ENCODE results near the gene UQCRHL.

Gene UQCRHL

GRCh38 chr1:15799928-15800835 lies 7.3 kb downstream of the UQCRHL start:
- in situ Hi-C loops (cut with HindIII; ENCODE audit: low sequenced_read_pairs) = loop anchor here (5.0 kb wide), 2 partner anchors 77 to 267 kb away; no protein-coding TSS in a partner anchor

- in situ Hi-C loops (cut with HindIII; ENCODE audit: low sequenced_read_pairs) = no loop called here
These were observed 8.2 kb downstream of the UQCRHL start for GRCh38 chr1:15799004-15799867.

- in situ Hi-C loops (cut with HindIII; ENCODE audit: low sequenced_read_pairs) = no loop called here
These were observed 9.6 kb downstream of the UQCRHL start for GRCh38 chr1:15797614-15798390.

- in situ Hi-C loops (cut with HindIII; ENCODE audit: low sequenced_read_pairs) = no loop called here
These were observed 11.4 kb downstream of the UQCRHL start for GRCh38 chr1:15796086-15796462.

- in situ Hi-C loops (cut with HindIII; ENCODE audit: low sequenced_read_pairs) = no loop called here
These were observed 18.7 kb downstream of the UQCRHL start for GRCh38 chr1:15788624-15789301.

- in situ Hi-C loops (cut with HindIII; ENCODE audit: low sequenced_read_pairs) = no loop called here
These were observed 20.9 kb downstream of the UQCRHL start for GRCh38 chr1:15786581-15786980.

- in situ Hi-C loops (cut with HindIII; ENCODE audit: low sequenced_read_pairs) = no loop called here
These were observed 21.8 kb downstream of the UQCRHL start for GRCh38 chr1:15785683-15786082.

- in situ Hi-C loops (cut with HindIII; ENCODE audit: low sequenced_read_pairs) = no loop called here
These were observed 29.3 kb downstream of the UQCRHL start for GRCh38 chr1:15777909-15778707.

GRCh38 chr1:15775706-15776105 lies 31.7 kb downstream of the UQCRHL start:
- in situ Hi-C loops (cut with HindIII; ENCODE audit: low sequenced_read_pairs) = no loop called here

GRCh38 chr1:15771836-15772515 lies 35.5 kb downstream of the UQCRHL start:
- in situ Hi-C loops (cut with HindIII; ENCODE audit: low sequenced_read_pairs) = no loop called here

GRCh38 chr1:15770313-15770962 lies 37.0 kb downstream of the UQCRHL start:
- in situ Hi-C loops (cut with HindIII; ENCODE audit: low sequenced_read_pairs) = no loop called here

GRCh38 chr1:15768388-15768787 lies 39.1 kb downstream of the UQCRHL start:
- in situ Hi-C loops (cut with HindIII; ENCODE audit: low sequenced_read_pairs) = no loop called here

GRCh38 chr1:15767941-15768340 lies 39.5 kb downstream of the UQCRHL start:
- in situ Hi-C loops (cut with HindIII; ENCODE audit: low sequenced_read_pairs) = no loop called here

GRCh38 chr1:15765495-15766194 lies 41.8 kb downstream of the UQCRHL start:
- in situ Hi-C loops (cut with HindIII; ENCODE audit: low sequenced_read_pairs) = no loop called here

- in situ Hi-C loops (cut with HindIII; ENCODE audit: low sequenced_read_pairs) = no loop called here
These were observed 42.6 kb downstream of the UQCRHL start for GRCh38 chr1:15764890-15765289.

- in situ Hi-C loops (cut with HindIII; ENCODE audit: low sequenced_read_pairs) = no loop called here
These were observed 43.1 kb downstream of the UQCRHL start for GRCh38 chr1:15764269-15764764.

GRCh38 chr1:15762546-15762945 lies 44.9 kb downstream of the UQCRHL start:
- in situ Hi-C loops (cut with HindIII; ENCODE audit: low sequenced_read_pairs) = no loop called here
